K562 (cell line): ENCODE results near the gene FOXL2NB.

Source experiments
- BCOR ChIP-seq: fragments of 450-650 bp; IDR thresholded peaks from 2 replicates; pipeline ENCODE4 v1.6.1; 2016
- CCAR2 ChIP-seq: fragments of 200-400 bp; formaldehyde crosslinking; IDR thresholded peaks from 2 replicates; pipeline ENCODE4 v1.6.1; 2017; ENCODE audit warnings: mild to moderate bottlenecking, low read depth, low read length
- FOSL1 ChIP-seq: fragments of 200-800 bp; sonication (Bioruptor generic); conservative IDR thresholded peaks from 2 replicates; pipeline ENCODE4 v1.6.1; 2016; ENCODE audit warnings: missing genetic modification characterization, missing compliant biosample characterization
- TAF7 ChIP-seq: fragments of 450-650 bp; IDR thresholded peaks from 2 replicates; pipeline ENCODE4 v1.6.1; 2016; ENCODE audit warnings: missing genetic modification characterization, missing compliant biosample characterization
- U2AF1 ChIP-seq: fragments of 200-400 bp; formaldehyde crosslinking; optimal IDR thresholded peaks from 2 replicates; pipeline ENCODE3; 2017; ENCODE audit warnings: mild to moderate bottlenecking, low read depth, low read length, moderate library complexity
- XRCC3 ChIP-seq: fragments of 450-650 bp; IDR thresholded peaks from 2 replicates; pipeline ENCODE4 v1.6.1; 2017; ENCODE audit warnings: mild to moderate bottlenecking, moderate library complexity
- YY1 ChIP-seq, 3 experiments: IDR thresholded peaks; 2 replicates each; pipeline ENCODE4 v1.6.1; 2011; ENCODE audit warnings: low read length in 2 of 3, mild to moderate bottlenecking in 2 of 3, moderate library complexity in 2 of 3, borderline replicate concordance in 1 of 3, control low read depth in 1 of 3, low read depth in 1 of 3; ENCODE audit not compliant: insufficient read depth in 3 of 3, insufficient replicate concordance in 2 of 3, control insufficient read depth in 1 of 3, insufficient read length in 1 of 3; ENCODE audit errors: extremely low read depth in 1 of 3
- TF ChIP-seq, protein P1 (sequence below), 3 experiments: IDR thresholded peaks in 2 of 3; conservative IDR thresholded peaks in 1 of 3; 2 replicates each; pipeline ENCODE4 v1.5.1; 2011 to 2012; ENCODE audit warnings: low read length in 3 of 3, mild to moderate bottlenecking in 3 of 3, control low read depth in 2 of 3, improper control_type of control experiment in 1 of 3, inconsistent platforms in 1 of 3, low read depth in 1 of 3, mixed read lengths in 1 of 3, moderate library complexity in 1 of 3; ENCODE audit not compliant: insufficient read depth in 2 of 3

DNA sequence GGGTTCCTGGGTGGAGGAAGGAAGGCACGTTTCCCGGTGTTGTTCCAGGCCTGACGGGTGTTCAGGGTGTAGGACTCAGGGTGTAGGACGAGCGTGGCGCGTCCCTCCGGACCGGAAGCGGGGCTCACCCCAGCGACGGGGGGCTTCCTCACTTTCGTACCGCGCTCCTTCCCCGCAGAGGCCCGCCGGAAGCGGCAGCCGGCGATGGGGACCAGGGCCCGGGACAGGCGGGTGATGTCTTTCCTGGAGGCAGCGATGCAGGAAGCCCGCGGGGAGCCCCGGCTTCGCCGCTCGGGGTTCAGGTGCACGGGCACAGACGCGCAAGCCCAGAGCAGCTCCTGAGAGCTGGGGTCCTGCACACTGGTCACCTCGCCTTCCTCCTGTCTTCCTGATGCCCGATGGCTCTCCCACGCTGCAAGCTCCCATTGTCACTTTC lies 13.4 kb downstream of the FOXL2NB start:
- TF ChIP-seq BCOR: no peak
- no peak for TF ChIP-seq YY1 (IDR thresholded peaks at IDR 0.05; ENCODE audit: borderline replicate concordance in 1 of 3, control insufficient read depth in 1 of 3, extremely low read depth in 1 of 3, insufficient read depth in 3 of 3, insufficient read length in 1 of 3, insufficient replicate concordance in 2 of 3, low read depth in 1 of 3, low read length in 2 of 3)
- TF ChIP-seq FOSL1 (tag): no peak
- no peak for TF ChIP-seq U2AF1
- TF ChIP-seq CCAR2: no peak
- no peak for TF ChIP-seq TAF7 (tag)
- TF ChIP-seq, protein P1, sequence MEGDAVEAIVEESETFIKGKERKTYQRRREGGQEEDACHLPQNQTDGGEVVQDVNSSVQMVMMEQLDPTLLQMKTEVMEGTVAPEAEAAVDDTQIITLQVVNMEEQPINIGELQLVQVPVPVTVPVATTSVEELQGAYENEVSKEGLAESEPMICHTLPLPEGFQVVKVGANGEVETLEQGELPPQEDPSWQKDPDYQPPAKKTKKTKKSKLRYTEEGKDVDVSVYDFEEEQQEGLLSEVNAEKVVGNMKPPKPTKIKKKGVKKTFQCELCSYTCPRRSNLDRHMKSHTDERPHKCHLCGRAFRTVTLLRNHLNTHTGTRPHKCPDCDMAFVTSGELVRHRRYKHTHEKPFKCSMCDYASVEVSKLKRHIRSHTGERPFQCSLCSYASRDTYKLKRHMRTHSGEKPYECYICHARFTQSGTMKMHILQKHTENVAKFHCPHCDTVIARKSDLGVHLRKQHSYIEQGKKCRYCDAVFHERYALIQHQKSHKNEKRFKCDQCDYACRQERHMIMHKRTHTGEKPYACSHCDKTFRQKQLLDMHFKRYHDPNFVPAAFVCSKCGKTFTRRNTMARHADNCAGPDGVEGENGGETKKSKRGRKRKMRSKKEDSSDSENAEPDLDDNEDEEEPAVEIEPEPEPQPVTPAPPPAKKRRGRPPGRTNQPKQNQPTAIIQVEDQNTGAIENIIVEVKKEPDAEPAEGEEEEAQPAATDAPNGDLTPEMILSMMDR (IDR thresholded peaks at IDR 0.05 in 2 of 3, conservative IDR thresholded peaks at IDR 0.05 in 1 of 3; ENCODE audit: insufficient read depth in 2 of 3, low read depth in 1 of 3, low read length in 3 of 3): no peak
- no peak for TF ChIP-seq XRCC3
